Measurements from ENCODE around the gene MYO5C.

Gene MYO5C

GRCh38 chr15:52295421-52296001 lies at the start of gene MYO5C:
MYO5C (minus strand) TSS chr15:52295804; CDS start chr15:52295636, 168 bp downstream.
- peak; percentile 70 for DNase-seq

GRCh38 chr15:52344592-52344991 lies 49.0 kb upstream of the MYO5C start:
- DNase-seq = no peak

DNA sequence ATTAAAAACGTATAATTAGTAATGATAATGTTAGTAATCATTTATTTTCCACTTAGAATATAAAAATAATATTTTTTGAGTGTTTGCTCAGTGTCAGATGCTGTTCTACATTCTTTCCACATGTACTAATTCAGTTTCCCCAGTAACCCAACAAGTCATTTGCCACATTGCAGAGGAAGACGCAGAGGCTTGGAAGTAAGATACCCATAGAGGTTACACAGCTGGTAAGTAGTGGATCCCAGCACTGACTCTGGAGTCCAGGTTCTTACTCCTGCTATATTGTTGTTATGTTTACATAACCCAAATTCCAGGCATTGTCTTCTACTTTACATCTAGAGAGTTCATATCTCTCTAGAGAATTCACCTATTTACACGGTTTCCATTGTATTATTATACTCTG lies 48.2 kb upstream of the MYO5C start:
- DNase-seq = no peak

DNA sequence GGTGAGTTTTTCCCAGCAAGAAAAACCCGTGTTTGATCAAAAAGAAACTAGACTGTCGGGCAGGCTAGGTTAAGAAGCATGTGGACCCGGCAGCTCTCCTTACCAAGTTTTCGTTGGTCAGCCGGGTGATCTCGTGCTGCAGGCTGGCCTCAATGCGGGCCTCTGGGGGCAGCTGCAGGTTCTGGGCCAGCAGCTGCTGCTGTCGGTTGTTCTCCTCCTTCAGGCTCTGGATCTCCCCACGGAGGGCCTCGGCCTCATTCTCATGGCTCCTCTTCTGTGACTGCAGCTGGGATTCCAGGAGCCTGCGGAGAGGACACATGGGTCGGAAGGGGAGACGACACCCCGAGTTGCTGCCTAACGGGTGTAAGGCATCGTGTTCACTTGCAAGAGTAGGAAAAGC lies 44.5 kb upstream of the MYO5C start:
- no peak for DNase-seq

DNA sequence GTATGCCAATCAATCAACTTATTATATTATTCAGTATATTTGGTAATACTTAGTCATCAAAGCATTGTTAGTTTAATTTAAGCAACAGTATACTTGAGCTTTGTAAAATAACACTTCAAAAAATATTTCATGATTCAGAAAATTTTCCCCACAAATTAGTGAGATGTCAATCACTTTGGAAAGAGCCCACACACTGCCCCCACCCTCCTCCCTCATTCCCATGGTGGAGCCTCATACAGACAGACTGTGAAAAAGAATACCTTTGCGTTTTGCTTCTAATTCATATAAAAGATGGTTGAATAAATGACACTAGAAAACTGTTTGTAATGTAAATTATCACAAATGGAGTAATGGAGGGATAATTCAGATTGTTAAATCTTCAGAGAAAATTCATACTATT lies 43.3 kb upstream of the MYO5C start:
- DNase-seq = no peak

- no peak for DNase-seq
These were observed 42.5 kb upstream of the MYO5C start for GRCh38 chr15:52338058-52338457.

GRCh38 chr15:52337198-52337853 lies 41.7 kb upstream of the MYO5C start:
- no peak for DNase-seq

- DNase-seq = peak; percentile 50
These were observed 40.9 kb upstream of the MYO5C start for GRCh38 chr15:52336529-52336928.

GRCh38 chr15:52334491-52335160 lies 39.0 kb upstream of the MYO5C start:
- DNase-seq = no peak

GRCh38 chr15:52331490-52332240 lies 36.1 kb upstream of the MYO5C start:
- DNase-seq = peak; percentile 67

- no peak for DNase-seq
These were observed 34.4 kb upstream of the MYO5C start for GRCh38 chr15:52329987-52330386.

DNA sequence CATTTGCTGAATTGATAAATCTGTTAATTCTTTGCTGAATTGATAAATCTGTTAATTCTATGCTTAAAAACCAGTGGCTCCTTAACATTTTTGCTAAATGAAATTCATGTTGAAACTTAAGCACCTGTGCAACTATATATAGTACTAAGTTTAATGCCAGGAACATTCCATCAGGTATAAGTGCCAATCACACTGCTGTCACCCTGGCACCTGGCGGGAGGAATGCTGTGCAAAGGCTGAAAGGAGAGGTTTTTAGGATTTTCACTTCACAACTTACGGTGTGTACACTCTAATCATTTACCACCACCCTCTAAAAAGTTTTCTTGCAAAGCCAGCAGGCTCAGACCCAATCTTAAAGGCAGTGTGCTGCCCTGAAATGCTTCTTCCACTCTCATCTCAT lies 33.5 kb upstream of the MYO5C start:
- DNase-seq = no peak

- DNase-seq = no peak
These were observed 33.1 kb upstream of the MYO5C start for GRCh38 chr15:52328680-52329079.

- DNase-seq = peak; percentile 66
These were observed 31.2 kb upstream of the MYO5C start for GRCh38 chr15:52326756-52327155.

- no peak for DNase-seq
These were observed 28.5 kb upstream of the MYO5C start for GRCh38 chr15:52324109-52324508.

DNA sequence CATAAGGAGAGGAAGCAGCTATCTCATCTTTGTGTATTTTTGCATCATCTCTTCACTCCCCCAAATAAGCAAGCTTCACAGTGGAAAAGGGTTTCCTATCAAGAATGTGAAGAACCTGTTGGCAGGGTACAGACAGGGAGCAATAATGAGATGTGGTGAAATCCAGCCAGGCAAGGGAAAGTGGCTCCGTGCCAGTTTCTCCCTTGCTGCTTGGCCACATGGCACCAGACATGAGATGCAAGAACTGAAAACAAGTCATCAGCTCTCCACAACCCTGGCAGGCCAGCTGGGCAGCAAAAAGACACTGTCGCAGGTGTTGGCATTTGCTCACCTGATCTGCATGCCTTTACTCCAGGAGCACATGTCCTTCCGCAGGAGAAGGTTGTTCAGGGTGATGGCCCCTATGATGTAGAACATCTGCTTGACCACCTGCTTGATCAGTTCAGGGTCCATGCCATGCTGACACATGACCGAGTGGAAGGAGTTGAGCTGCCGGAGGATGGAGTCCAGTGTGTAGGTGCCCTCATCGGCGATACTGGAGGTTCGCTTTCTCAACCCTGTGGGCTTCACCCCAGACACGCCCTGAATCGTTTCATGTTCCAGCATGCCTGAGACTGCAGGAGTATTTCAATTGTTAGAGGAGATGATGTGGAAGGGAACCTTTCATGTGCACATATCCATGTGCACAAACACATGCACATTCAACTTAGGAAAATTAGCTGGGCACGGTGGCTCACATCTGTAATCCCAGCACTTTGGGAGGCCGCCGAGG lies 23.3 kb upstream of the MYO5C start:
- DNase-seq = no peak

GRCh38 chr15:52317688-52318087 lies 22.1 kb upstream of the MYO5C start:
- DNase-seq = no peak

DNA sequence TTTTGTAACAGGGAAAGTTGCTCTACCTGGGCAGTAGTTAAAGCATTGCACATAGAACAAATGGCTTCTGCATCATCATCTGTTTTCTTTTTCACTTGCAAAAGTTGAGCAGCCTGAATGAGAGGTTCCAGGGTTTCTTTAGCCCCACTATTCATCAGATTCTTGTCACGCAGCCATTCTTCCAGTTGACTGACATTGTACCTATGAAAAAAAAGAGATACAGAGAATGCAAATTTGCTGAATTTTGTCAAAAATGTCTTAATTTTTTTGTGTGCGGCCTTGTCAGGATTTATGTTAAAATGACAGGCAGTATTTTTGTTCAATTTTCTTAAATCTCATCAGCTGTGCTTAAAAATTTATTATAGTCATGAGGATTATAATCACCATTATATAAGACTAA lies 21.4 kb upstream of the MYO5C start:
- DNase-seq = no peak

- DNase-seq = no peak
These were observed 13.5 kb upstream of the MYO5C start for GRCh38 chr15:52309154-52309548.

DNA sequence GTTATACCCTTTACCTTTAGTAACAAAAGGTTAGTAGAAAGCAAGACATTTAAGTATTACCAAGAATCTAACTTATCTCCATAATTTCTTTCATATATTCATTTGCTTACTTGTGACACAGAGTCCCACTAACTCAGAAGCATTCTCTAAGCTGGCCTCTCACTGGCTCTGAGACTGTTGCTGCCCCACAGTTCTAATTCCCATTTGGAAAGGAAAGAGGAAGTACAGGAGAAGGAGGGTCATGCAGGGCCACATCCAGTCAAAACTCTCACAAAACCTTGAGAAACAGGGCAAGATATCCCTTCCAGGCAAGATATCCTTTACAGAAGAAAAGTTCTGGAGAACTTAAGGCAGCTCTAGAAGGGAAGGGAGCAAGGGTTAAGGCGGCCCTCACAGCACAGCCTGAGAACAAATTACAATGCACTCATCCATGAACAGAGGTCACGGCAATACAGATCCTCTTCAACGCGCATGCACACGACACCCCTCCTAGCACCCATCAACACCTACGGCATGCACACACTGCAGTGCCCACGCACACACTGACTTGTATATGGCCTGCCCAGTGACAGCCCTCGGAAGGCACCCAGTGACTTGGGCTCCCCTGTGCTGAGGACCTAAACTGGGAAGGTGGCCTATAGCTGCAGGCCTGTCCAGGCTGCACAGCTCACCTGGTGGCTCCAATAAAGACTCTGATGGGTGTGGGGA lies 13.0 kb upstream of the MYO5C start:
- DNase-seq = no peak

GRCh38 chr15:52307847-52308246 lies 12.2 kb upstream of the MYO5C start:
- DNase-seq = no peak

DNA sequence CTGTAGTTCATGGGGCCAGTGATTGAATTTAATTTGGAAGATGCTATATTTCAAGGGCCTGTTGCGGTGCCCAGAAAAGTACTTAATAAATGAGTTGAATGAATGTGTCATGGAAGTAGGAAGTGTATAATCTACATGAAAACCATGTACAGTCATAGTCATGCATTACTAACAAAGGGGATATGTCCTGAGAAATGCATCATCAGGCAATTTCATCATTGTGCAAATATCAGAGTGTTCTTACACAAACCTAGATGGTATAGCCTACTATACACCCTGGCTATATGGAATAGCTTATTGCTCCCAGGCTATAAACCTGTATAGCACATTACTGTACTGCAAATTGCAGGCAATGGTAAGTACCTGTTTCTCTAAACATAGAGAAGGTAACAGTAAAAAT lies 10.7 kb upstream of the MYO5C start:
- DNase-seq = no peak

Data from NCI-H82 (cell line).